Fibroblast of villous mesenchyme (primary cell): ENCODE data around the gene TRIM69. TPM values are rescaled to one million over a fixed set of nuclear protein-coding genes. Genes with fewer than 3 reads are reported as not detected.
"Not testable (repeated sequence)": the region's sequence is repeated elsewhere in the genome, so short reads cannot be mapped to it uniquely, and the experiment has no call there.

ENCODE experiments used
- DNase-seq: peaks from one replicate; pipeline ENCODE4 v3.0.0-alpha.2; 2010; ENCODE audit warnings: low read depth
- H3K4me3 ChIP-seq: 2 replicates; pipeline ENCODE4 v1.5.1; 2011; ENCODE audit warnings: low read depth, mild to moderate bottlenecking, low read length
- total RNA-seq: library from RNA; depleted of rRNA; stranded (reverse); fragments of >200 nt; gene quantifications from 2 replicates; pipeline ENCODE4 v1.2.3, GENCODE V29; 2012
- TF ChIP-seq, protein P1 (sequence below): IDR thresholded peaks from 2 replicates; pipeline ENCODE4 v1.5.1; 2012; ENCODE audit warnings: low read depth, mild to moderate bottlenecking, low read length; ENCODE audit not compliant: insufficient read depth

TRIM69 gene, protein sequence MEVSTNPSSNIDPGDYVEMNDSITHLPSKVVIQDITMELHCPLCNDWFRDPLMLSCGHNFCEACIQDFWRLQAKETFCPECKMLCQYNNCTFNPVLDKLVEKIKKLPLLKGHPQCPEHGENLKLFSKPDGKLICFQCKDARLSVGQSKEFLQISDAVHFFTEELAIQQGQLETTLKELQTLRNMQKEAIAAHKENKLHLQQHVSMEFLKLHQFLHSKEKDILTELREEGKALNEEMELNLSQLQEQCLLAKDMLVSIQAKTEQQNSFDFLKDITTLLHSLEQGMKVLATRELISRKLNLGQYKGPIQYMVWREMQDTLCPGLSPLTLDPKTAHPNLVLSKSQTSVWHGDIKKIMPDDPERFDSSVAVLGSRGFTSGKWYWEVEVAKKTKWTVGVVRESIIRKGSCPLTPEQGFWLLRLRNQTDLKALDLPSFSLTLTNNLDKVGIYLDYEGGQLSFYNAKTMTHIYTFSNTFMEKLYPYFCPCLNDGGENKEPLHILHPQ
- total RNA-seq: 6.4 and 13.4 TPM in 2 replicates

DNA sequence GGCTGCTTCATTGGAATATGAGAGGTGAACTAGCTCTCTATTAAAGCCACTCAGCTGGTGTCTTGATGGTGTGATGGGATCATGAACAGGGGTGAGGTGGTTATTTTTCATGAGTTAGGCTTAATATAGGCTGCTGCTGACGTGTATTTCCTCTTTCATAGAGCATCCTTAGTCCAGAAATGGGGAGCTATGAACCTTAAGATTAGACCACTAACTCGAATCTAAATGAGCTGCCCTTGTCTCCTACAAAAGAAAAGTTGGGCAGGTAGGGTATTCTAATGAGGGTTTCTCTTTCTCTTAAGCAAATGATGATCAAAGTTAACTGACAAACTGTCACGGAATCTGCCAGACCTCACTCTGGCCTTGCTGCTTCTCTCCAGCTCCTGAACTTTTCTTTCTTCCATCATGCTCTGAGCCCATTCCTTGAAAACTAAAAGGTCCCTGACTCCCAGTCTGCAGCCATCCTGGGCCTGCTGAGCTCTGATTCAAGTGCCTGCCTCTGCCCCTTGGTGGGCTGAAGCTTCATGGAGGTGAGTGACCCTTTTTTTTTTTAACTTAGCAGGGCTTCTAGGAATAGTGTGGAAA, at the start of gene TRIM69:
TRIM69 (plus strand) TSS at position 348 of the 585 bp plus-strand sequence; CDS start at position 525, 177 bp downstream.
- TF ChIP-seq, protein P1, sequence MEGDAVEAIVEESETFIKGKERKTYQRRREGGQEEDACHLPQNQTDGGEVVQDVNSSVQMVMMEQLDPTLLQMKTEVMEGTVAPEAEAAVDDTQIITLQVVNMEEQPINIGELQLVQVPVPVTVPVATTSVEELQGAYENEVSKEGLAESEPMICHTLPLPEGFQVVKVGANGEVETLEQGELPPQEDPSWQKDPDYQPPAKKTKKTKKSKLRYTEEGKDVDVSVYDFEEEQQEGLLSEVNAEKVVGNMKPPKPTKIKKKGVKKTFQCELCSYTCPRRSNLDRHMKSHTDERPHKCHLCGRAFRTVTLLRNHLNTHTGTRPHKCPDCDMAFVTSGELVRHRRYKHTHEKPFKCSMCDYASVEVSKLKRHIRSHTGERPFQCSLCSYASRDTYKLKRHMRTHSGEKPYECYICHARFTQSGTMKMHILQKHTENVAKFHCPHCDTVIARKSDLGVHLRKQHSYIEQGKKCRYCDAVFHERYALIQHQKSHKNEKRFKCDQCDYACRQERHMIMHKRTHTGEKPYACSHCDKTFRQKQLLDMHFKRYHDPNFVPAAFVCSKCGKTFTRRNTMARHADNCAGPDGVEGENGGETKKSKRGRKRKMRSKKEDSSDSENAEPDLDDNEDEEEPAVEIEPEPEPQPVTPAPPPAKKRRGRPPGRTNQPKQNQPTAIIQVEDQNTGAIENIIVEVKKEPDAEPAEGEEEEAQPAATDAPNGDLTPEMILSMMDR: no peak
- no peak for DNase-seq
- no peak within 1 kb of the TSS for H3K4me3 ChIP-seq

DNA sequence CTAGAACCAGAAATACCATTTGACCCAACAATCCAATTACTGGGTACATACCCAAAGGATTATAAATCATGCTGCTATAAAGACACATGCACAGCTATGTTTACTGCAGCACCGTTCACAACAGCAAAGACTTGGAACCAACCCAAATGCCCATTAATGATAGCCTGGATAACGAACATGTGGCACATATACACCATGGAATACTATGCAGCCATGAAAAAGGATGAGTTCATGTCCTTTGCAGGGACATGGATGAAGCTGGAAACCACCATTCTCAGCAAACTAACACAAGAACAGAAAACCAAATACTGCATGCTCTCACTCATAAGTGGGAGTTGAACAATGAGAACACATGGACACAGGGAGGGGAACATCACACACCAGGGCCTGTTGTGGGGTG, 47.0 kb upstream of the TRIM69 start:
- H3K4me3 ChIP-seq, DNase-seq: not testable (repeated sequence)

DNA sequence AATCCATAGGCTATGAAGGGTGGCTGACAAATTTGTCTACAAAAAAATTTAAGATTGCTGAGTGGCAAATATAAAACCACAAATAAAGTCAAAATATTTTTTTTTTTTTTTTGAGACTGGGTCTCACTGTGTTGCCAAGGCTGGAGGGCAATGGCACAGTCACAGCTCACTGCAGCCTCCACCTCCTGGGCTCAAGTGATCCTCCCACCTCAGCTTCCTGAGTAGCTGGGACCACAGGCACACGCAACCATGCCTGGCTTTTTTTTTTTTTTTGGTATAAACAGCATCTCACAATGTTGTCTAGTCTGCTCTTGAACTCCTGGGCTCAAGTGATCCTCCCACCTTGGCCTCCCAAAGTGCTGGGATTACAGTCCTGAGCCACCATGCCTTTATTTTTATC, 46.1 kb upstream of the TRIM69 start:
- DNase-seq, H3K4me3 ChIP-seq: not testable (repeated sequence)

DNA sequence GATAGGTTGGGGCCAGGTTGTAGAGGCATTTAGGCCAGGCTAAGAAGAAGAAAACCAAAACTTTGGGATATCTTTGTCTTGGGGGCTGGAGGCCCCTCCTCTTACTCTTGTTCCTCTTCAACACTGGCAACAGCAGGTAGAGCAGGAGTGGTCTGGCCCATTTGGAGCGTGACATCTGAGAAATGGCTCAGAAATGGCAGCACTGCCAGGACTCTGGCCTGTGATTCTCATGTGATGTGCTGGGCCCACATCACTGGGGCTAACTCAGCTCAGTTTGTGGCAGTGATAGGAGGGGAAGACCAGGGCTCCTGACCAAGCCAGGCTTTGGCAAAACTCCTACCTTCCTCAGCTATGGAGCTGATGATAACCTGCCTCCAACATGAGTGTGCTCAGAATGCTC, 43.7 kb upstream of the TRIM69 start:
- no peak for DNase-seq

DNA sequence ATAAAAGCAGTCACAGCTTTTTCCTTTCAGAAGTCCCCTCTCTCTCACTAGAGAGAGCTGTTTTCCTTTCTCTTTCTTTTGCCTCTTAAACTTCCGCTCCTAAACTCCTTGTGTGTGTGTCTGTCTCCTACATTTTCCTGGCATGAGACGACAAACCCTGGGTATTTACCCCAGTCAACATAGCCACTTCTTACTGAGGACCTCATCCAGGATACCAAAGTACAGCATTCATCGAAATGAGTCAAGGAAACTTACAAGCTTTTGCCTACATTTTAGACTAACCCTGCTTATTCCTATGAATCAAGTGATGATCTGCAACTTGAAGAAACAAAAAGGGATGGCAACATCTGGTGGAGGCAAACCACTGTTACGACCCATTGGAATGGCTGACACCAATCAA, 41.9 kb upstream of the TRIM69 start:
- no peak overlapping the region for H3K4me3 ChIP-seq
- DNase-seq: no peak
- TF ChIP-seq, protein P1: no peak

More for the DNA sequence above, 43.7 kb upstream of the TRIM69 start:
- TF ChIP-seq, protein P1: no peak
- no peak overlapping the region for H3K4me3 ChIP-seq

DNA sequence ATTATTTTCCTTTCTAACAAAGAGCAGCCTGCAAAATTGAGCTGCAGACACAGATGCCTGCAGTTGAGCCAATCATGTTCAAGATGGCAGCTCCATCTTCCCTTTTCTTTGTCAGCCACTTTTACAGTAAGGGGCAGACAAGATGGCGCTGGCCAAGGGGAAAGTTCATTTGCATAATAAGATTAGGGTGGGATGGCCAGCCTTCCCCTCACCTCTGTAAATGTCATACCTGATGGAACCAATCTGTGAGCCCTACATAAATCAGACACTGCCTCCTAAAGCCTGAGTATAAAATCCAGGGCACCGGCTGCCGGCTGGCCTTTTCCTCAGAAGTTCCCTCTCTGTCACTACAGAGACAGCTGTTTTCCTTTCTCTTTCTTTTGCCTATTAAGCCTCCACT, 41.0 kb upstream of the TRIM69 start:
- H3K4me3 ChIP-seq: no peak overlapping the region
- no peak for DNase-seq

DNA sequence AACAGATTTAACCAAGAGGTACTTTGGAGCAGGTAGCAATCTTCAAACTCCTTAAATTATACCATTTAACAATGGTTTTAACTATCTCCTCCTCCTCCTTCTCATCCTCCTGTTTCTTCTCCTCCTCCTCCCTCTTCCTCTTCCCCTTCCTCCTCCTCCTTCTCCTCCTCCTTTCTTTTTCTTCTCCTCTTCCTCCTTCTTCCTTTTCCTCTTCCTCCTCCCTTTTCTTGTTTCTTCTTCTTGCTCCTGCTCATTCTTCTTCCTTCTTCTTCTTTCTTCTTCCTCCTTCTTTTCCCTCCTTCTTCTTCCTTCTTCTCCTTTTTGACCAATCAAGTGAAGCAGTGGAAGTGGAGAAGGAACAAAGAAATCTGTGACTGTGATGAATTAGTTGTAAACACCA, 39.3 kb upstream of the TRIM69 start:
- no peak overlapping the region for H3K4me3 ChIP-seq
- TF ChIP-seq, protein P1: no peak
- no peak for DNase-seq

More for the DNA sequence above, 41.0 kb upstream of the TRIM69 start:
- TF ChIP-seq, protein P1: no peak
